Activated CD8-positive, alpha-beta T cell treated with anti-CD3 and anti-CD28 coated beads for 36 hours (primary cell): ENCODE results near the gene CLIC3. TPM values are rescaled to one million over a fixed set of nuclear protein-coding genes. Genes with fewer than 3 reads are reported as not detected.

ENCODE experiments used
- ATAC-seq: fragments of 200-7000 bp; cut with Tn5 transposase; one replicate; pipeline ENCODE4 v1.10.0; 2021; ENCODE audit warnings: mild to moderate bottlenecking, moderate library complexity
- CTCF ChIA-PET: fragments of 350-600 bp; sonication (Branson Sonifier 250); formaldehyde crosslinking; loops from one replicate; lab custom pipeline; 2021; ENCODE audit warnings: antibody characterized with exemption; lab: Charles Lee
- POLR2A ChIA-PET: fragments of 350-600 bp; sonication (Branson Sonifier 250); formaldehyde crosslinking; loops from one replicate; lab custom pipeline; 2021; ENCODE audit warnings: antibody characterized with exemption; lab: Charles Lee
- DNase-seq: peaks from one replicate; pipeline ENCODE4 v3.0.0-alpha.2; 2020
- H3K27ac Mint-ChIP-seq: one replicate; pipeline ENCODE4 v1.8.0; 2021; ENCODE audit warnings: mild to moderate bottlenecking, mixed read lengths
- H3K27me3 Mint-ChIP-seq: one replicate; pipeline ENCODE4 v1.8.0; 2021; ENCODE audit warnings: mixed read lengths
- H3K36me3 Mint-ChIP-seq: one replicate; pipeline ENCODE4 v1.8.0; 2021; ENCODE audit warnings: low read depth, mixed read lengths
- H3K4me1 Mint-ChIP-seq: one replicate; pipeline ENCODE4 v1.8.0; 2021; ENCODE audit warnings: low read depth, mixed read lengths
- H3K4me3 Mint-ChIP-seq: one replicate; pipeline ENCODE4 v1.8.0; 2021; ENCODE audit warnings: mild to moderate bottlenecking, moderate library complexity, mixed read lengths
- H3K9me3 Mint-ChIP-seq: one replicate; pipeline ENCODE4 v1.8.0; 2021; ENCODE audit warnings: mixed read lengths
- CTCF ChIP-seq: fragments of 200-600 bp; IDR thresholded peaks from one replicate; pipeline ENCODE4 v1.8.0; 2022; ENCODE audit warnings: antibody characterized with exemption, mild to moderate bottlenecking
- intact Hi-C: fragments of 100-400 bp; cut with micrococcal nuclease; formaldehyde crosslinking; loops from one replicate; pipeline ENCODE4 v1.10.0; 2022
- total RNA-seq, 2 experiments: library from RNA; stranded (reverse); gene quantifications; one replicate each; pipeline ENCODE4 v1.2.3, GENCODE V29; 2021

CLIC3 gene
- total RNA-seq, 2 experiments from 2014 or later: not detected

GRCh38 chr9:137017071-137017470, 20.7 kb upstream of the CLIC3 start:
- Mint-ChIP-seq H3K27ac (no peak overlapping the region), H3K4me3 (no peak overlapping the region), H3K27me3 (no peaks in the 10 kb centered on the region), H3K4me1 (no peaks in the 10 kb centered on the region), H3K36me3 (no peaks in the 10 kb centered on the region), H3K9me3 (no peaks in the 10 kb centered on the region)
- intact Hi-C loops: no loop called here
- ChIA-PET POLR2A (no interaction called here), CTCF (interaction anchor here (1.3 kb wide), 1 partner anchor 12 kb away, joined by 6 read pairs; no protein-coding TSS in a partner anchor)
- TF ChIP-seq CTCF: no peak
- ATAC-seq (no peak), DNase-seq (no peak)

DNA sequence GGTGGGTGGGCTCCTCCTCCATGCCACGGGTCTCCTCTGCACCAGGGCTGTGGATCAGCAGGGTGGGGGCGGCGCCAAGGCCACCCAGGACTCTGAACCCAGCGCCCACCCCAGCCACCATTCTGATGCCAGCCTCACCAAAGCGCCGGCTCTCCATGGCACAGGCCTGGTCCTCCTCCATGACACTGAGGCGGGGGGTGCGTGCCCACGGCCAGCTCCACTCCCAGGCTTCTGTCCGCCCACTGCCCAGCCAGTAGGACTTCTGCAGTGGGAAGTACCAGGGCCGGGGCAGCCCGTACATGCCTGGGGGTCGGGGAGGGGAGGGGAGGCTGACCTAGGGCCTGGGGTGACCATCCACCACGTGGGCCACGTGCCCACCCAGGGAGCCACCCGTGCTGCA, 20.1 kb upstream of the CLIC3 start:
- Mint-ChIP-seq H3K4me3 (no peak overlapping the region), H3K36me3 (no peaks in the 10 kb centered on the region), H3K9me3 (no peaks in the 10 kb centered on the region), H3K4me1 (no peaks in the 10 kb centered on the region), H3K27ac (no peak overlapping the region), H3K27me3 (no peaks in the 10 kb centered on the region)
- POLR2A ChIA-PET: no interaction called here
- CTCF ChIA-PET: interaction anchor here (1.3 kb wide), 1 partner anchor 13 kb away, joined by 6 read pairs; no protein-coding TSS in a partner anchor
- ATAC-seq: no peak
- DNase-seq: no peak
- TF ChIP-seq CTCF: no peak
- intact Hi-C loops: no loop called here

- TF ChIP-seq CTCF: no peak
- Mint-ChIP-seq H3K4me1 (no peaks in the 10 kb centered on the region), H3K27ac (no peak overlapping the region), H3K36me3 (no peaks in the 10 kb centered on the region), H3K27me3 (no peaks in the 10 kb centered on the region), H3K9me3 (no peaks in the 10 kb centered on the region), H3K4me3 (no peak overlapping the region)
- no peak for ATAC-seq
- intact Hi-C loops: no loop called here
- DNase-seq: no peak
- CTCF ChIA-PET: no interaction called here
- POLR2A ChIA-PET: no interaction called here
Measured at GRCh38 chr9:137015976-137016375, 19.6 kb upstream of the CLIC3 start.

- intact Hi-C loops: no loop called here
- no peaks in the 10 kb centered on the region for H3K36me3 Mint-ChIP-seq
- H3K4me1 Mint-ChIP-seq: no peaks in the 10 kb centered on the region
- POLR2A ChIA-PET: no interaction called here
- no peak overlapping the region for H3K4me3 Mint-ChIP-seq
- DNase-seq (no peak), ATAC-seq (no peak)
- H3K9me3 Mint-ChIP-seq: no peaks in the 10 kb centered on the region
- no peaks in the 10 kb centered on the region for H3K27me3 Mint-ChIP-seq
- no peak overlapping the region for H3K27ac Mint-ChIP-seq
- no peak for TF ChIP-seq CTCF
- CTCF ChIA-PET: no interaction called here
Measured at GRCh38 chr9:137015540-137015930, 19.2 kb upstream of the CLIC3 start.

GRCh38 chr9:137014776-137015539, 18.6 kb upstream of the CLIC3 start:
- ChIA-PET POLR2A (no interaction called here), CTCF (no interaction called here)

More at GRCh38 chr9:137014776-137015539, 18.6 kb upstream of the CLIC3 start:
- intact Hi-C loops: no loop called here
- no peaks in the 10 kb centered on the region for H3K9me3 Mint-ChIP-seq
- ATAC-seq: no peak
- no peaks in the 10 kb centered on the region for H3K4me1 Mint-ChIP-seq
- TF ChIP-seq CTCF: no peak
- H3K27me3 Mint-ChIP-seq: no peaks in the 10 kb centered on the region
- DNase-seq: no peak
- H3K27ac Mint-ChIP-seq: no peak overlapping the region
- no peak overlapping the region for H3K4me3 Mint-ChIP-seq
- no peaks in the 10 kb centered on the region for H3K36me3 Mint-ChIP-seq
